ENCODE data around the gene ROR2. TPM values are rescaled to one million over a fixed set of nuclear protein-coding genes. Genes with fewer than 3 reads are reported as not detected.

The ROR2 gene
- total and polyA plus RNA-seq, 10 donors = 0.65 to 15.6 (median 6.0) TPM

- H3K27me3 ChIP-seq (replicated peaks in 1 of 7) = no peaks in the 10 kb centered on the region
- no peak overlapping the region for H3K4me3 ChIP-seq
- intact Hi-C loops (cut with DNase I; ENCODE audit: low total_unique reads) = no loop called here
- H3K27ac ChIP-seq = no peak overlapping the region
- DNase-seq = no peak
- 85 to 92% (median 87%) methylated on average over 8 of the region's 8 CpGs for WGBS, 5 donors
- no peaks in the 10 kb centered on the region for H3K4me1 ChIP-seq
- no peaks in the 10 kb centered on the region for H3K9me3 ChIP-seq
- no peak for TF ChIP-seq POLR2AphosphoS5 (IDR thresholded peaks at IDR 0.05)
- TF ChIP-seq CTCF (IDR thresholded peaks at IDR 0.05 in 8 of 11, conservative IDR thresholded peaks at IDR 0.05 in 3 of 11) = no peak
- no peak for TF ChIP-seq POLR2A (IDR thresholded peaks at IDR 0.05)
- H3K36me3 ChIP-seq = no peaks in the 10 kb centered on the region
These were observed 142.3 kb downstream of the ROR2 start for GRCh38 chr9:91807643-91808246.

GRCh38 chr9:91805031-91805430 is 145.0 kb downstream of the ROR2 start:
- Histone ChIP-seq H3K27ac (no peak overlapping the region), H3K9me3 (no peaks in the 10 kb centered on the region), H3K36me3 (no peaks in the 10 kb centered on the region), H3K4me1 (peaks cover 0 to under 1% (median 0%) of the 10 kb centered on the region in 6 donors), H3K27me3 (replicated peaks in 1 of 7) (peaks cover 0 to 4% (median 0%) of the 10 kb centered on the region in 7 donors), H3K4me3 (no peak overlapping the region)
- 75 to 91% (median 81%) methylated on average over 5 of the region's 5 CpGs for WGBS, 5 donors
- no peak for DNase-seq
- intact Hi-C loops (cut with DNase I; ENCODE audit: low total_unique reads) = no loop called here
- TF ChIP-seq POLR2AphosphoS5 (IDR thresholded peaks at IDR 0.05) (no peak), POLR2A (IDR thresholded peaks at IDR 0.05) (no peak), CTCF (IDR thresholded peaks at IDR 0.05 in 8 of 11, conservative IDR thresholded peaks at IDR 0.05 in 3 of 11) (no peak)

DNA sequence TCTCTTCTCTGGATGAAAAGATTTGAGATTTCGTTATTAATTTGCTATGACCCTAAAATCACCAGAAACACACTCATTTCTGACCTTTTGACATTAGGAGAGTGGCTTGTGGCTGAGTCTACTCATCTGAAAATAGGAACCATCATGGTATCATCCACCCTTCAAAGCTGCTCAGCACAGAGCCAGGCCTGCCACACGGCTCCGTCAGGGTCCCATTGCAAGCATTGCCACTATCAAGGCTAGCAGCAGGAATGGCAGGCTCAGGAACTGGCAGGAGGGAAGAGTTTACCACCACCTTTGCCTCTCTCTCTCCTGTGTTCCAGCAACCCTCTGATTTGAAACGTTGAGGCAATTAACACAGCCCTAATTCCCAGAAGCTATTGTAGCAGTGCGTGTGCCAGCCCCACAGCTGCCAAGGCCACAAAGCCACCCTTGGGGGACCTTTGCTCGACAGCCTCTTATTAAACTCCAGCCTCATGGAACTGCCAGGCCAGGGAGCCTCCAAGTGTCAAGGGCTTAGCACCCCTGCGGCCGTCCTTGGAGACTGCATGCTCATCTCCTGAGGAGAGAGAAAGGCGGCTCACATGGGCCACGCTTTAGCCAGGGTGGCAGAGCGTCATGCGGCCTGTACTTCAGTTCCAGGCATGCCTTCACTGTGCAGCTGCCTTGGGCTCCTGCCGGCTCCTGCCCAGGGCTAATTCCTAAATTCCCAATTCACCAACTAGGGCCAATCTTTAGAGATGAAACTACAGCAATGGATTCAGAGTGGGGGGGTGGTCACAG is 145.9 kb downstream of the ROR2 start:
- Histone ChIP-seq H3K9me3 (no peaks in the 10 kb centered on the region), H3K27ac (no peak overlapping the region), H3K4me3 (no peak overlapping the region), H3K36me3 (no peaks in the 10 kb centered on the region), H3K27me3 (replicated peaks in 1 of 7) (peaks cover 0 to 4% (median 0%) of the 10 kb centered on the region in 7 donors), H3K4me1 (peaks cover 0 to 9% (median 6%) of the 10 kb centered on the region in 6 donors)
- no peak for DNase-seq
- TF ChIP-seq POLR2A (IDR thresholded peaks at IDR 0.05) = no peak
- TF ChIP-seq CTCF (IDR thresholded peaks at IDR 0.05 in 8 of 11, conservative IDR thresholded peaks at IDR 0.05 in 3 of 11) = no peak
- intact Hi-C loops (cut with DNase I; ENCODE audit: low total_unique reads) = no loop called here
- WGBS, 5 donors = 79 to 88% (median 86%) methylated on average over 9 to 13 of the region's 13 CpGs
